ENCODE data around the gene MSANTD3.

GRCh38 chr9:100472268-100472667, 45.3 kb downstream of the MSANTD3 start:
- TF ChIP-seq POLR2A (IDR thresholded peaks at IDR 0.05; ENCODE audit: low read length) (no peak), GATA1 (IDR thresholded peaks at IDR 0.05; ENCODE audit: low read depth, low read length) (no peak)

All from erythroblast (primary cell).